Uterus (tissue), 4 donors: ENCODE results near the gene C16orf95. TPM values are rescaled to one million over a fixed set of nuclear protein-coding genes. Genes with fewer than 3 reads are reported as not detected.

ENCODE experiments used
- DNase-seq, 2 donors: peaks; one replicate each; pipeline ENCODE4 v3.0.0-alpha.2; 2019 to 2020
- H3K27ac ChIP-seq, 2 donors: fragments of 200-600 bp; sonication (generic); 1 replicate in 1 of 2; 2 replicates in 1 of 2; pipeline ENCODE4 v1.5.1; 2016 to 2018
- H3K27me3 ChIP-seq, 2 donors: fragments of 200-600 bp; sonication (generic); one replicate each; pipeline ENCODE4 v1.5.1; 2018 to 2019; ENCODE audit warnings: control low read depth in 1 of 2
- H3K36me3 ChIP-seq, 2 donors: fragments of 200-600 bp; sonication (generic); one replicate each; pipeline ENCODE4 v1.5.1; 2019; ENCODE audit warnings: control low read depth in 1 of 2
- H3K4me1 ChIP-seq, 2 donors: fragments of 200-600 bp; sonication (generic); one replicate each; pipeline ENCODE4 v1.5.1; 2018 to 2019; ENCODE audit warnings: control low read depth in 1 of 2
- H3K4me3 ChIP-seq, 2 donors: fragments of 200-600 bp; sonication (generic); 1 replicate in 1 of 2; 2 replicates in 1 of 2; pipeline ENCODE4 v1.5.1; 2018 to 2019; ENCODE audit warnings: mild to moderate bottlenecking in 1 of 2
- H3K9me3 ChIP-seq, 2 donors: fragments of 200-600 bp; sonication (generic); one replicate each; pipeline ENCODE4 v1.5.1; 2019; ENCODE audit warnings: control low read depth in 1 of 2
- POLR2A ChIP-seq, 2 donors: fragments of 450-650 bp; IDR thresholded peaks; one replicate each; pipeline ENCODE4 v1.6.1; 2016; ENCODE audit warnings: antibody characterized with exemption in 2 of 2, mild to moderate bottlenecking in 1 of 2, moderate library complexity in 1 of 2
- intact Hi-C: fragments of 100-400 bp; cut with DNase I; formaldehyde crosslinking; loops from one replicate; pipeline ENCODE4 v1.15.1; 2023; ENCODE audit warnings: low total_unique reads
- total RNA-seq, 4 donors: library from RNA; depleted of rRNA in 3 of 4; stranded (reverse); fragments of >200 nt in 3 of 4; gene quantifications; one replicate each; pipeline versions ENCODE4 v1.1.0 to v1.2.4, GENCODE V29; 2014 to 2023
- TF ChIP-seq, protein P1 (sequence below), 4 experiments: fragments of 200-600 bp in 2 of 4; fragments of 450-650 bp in 2 of 4; sonication (generic) in 2 of 4; IDR thresholded peaks; one replicate each; pipeline ENCODE4 v1.5.1; 2016 to 2019; ENCODE audit warnings: antibody characterized with exemption in 4 of 4, mild to moderate bottlenecking in 2 of 4, moderate library complexity in 1 of 4
- donor health status: DM: yes; HTN: yes; CAD: no.

The C16orf95 gene
- total RNA-seq, 4 donors from 2014 or later = 3.2 to 4.2 TPM; not detected in 2

DNA sequence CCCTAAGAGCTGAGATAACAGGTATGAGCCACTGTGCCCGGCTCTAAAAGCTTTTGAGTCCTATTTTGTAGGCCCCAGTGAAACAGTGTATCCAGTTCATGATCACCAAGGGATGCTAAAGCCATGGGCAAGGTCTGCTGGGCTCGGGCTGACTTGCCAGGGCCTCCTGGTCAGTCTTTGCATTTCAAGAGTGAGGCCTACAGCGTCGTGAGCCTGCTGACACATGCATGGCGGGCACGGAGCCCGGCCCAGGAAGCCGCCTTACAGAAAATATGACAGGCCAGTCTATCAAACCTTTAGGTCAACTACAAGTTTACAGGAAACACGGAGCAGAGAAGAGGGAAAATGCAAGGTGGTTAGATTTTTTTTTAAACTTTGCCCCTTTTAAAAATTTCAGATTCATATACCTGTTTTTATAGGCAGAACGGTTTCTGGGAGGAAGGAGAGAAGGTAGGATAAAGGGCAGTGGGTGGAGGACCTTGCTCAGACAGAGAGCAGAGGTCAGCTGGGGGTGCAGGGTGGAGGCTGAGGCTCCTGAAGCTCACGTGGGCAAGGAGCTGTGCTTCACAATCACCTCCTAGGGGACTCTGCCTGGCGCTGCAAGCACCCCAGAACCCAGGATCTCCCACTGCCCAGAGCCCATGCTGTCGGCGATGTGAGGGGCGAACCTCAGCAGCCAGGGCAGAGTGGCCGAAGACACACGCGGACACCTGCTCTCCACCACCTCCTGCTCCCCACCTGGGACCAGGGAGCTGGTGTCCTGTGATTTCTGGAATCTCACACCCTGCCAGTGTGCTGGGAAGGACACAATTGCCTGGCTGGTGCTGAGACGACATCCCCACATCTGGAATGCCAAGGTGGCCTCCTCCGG lies 21.3 kb downstream of the C16orf95 start:
- Histone ChIP-seq H3K27ac (no peak overlapping the region), H3K4me1 (no peaks in the 10 kb centered on the region), H3K27me3 (no peaks in the 10 kb centered on the region), H3K36me3 (no peaks in the 10 kb centered on the region), H3K9me3 (no peaks in the 10 kb centered on the region), H3K4me3 (no peak overlapping the region)
- intact Hi-C loops = no loop called here
- DNase-seq = no peak
- TF ChIP-seq POLR2A (IDR thresholded peaks at IDR 0.05) = no peak
- TF ChIP-seq, protein P1, sequence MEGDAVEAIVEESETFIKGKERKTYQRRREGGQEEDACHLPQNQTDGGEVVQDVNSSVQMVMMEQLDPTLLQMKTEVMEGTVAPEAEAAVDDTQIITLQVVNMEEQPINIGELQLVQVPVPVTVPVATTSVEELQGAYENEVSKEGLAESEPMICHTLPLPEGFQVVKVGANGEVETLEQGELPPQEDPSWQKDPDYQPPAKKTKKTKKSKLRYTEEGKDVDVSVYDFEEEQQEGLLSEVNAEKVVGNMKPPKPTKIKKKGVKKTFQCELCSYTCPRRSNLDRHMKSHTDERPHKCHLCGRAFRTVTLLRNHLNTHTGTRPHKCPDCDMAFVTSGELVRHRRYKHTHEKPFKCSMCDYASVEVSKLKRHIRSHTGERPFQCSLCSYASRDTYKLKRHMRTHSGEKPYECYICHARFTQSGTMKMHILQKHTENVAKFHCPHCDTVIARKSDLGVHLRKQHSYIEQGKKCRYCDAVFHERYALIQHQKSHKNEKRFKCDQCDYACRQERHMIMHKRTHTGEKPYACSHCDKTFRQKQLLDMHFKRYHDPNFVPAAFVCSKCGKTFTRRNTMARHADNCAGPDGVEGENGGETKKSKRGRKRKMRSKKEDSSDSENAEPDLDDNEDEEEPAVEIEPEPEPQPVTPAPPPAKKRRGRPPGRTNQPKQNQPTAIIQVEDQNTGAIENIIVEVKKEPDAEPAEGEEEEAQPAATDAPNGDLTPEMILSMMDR (IDR thresholded peaks at IDR 0.05) = no peak

DNA sequence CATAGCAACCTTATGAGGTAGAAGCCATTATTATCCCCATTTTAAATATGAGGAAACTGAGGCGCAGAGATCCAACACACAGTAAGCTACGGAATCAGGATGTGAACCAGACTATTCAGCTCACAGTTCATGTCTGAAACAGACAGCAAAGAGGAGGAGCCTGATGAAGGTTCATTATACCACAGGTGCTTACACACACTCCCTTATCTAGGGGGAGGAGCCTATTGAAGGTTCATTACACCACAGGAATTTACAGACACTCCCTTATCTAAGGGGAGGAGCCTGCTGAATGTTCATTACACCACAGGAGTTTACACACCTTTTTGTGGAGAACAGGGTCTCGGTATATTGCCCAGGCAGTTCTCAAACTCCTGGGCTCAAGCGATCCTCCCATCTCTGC lies 21.9 kb downstream of the C16orf95 start:
- Histone ChIP-seq H3K4me1 (no peaks in the 10 kb centered on the region), H3K9me3 (no peaks in the 10 kb centered on the region), H3K36me3 (no peaks in the 10 kb centered on the region), H3K27ac (no peak overlapping the region), H3K27me3 (no peaks in the 10 kb centered on the region), H3K4me3 (no peak overlapping the region)
- TF ChIP-seq, protein P1 (IDR thresholded peaks at IDR 0.05) = no peak
- no peak for TF ChIP-seq POLR2A (IDR thresholded peaks at IDR 0.05)
- DNase-seq = no peak
- intact Hi-C loops = no loop called here

- no peak for TF ChIP-seq POLR2A (IDR thresholded peaks at IDR 0.05)
- TF ChIP-seq, protein P1 (IDR thresholded peaks at IDR 0.05) = no peak
- H3K27me3 ChIP-seq = no peaks in the 10 kb centered on the region
- intact Hi-C loops = no loop called here
- no peak overlapping the region for H3K27ac ChIP-seq
- H3K36me3 ChIP-seq = no peaks in the 10 kb centered on the region
- DNase-seq = no peak
- no peak overlapping the region for H3K4me3 ChIP-seq
- H3K4me1 ChIP-seq = no peaks in the 10 kb centered on the region
- H3K9me3 ChIP-seq = no peaks in the 10 kb centered on the region
These were observed 23.2 kb downstream of the C16orf95 start for GRCh38 chr16:87293990-87294389.

- H3K27me3 ChIP-seq = no peaks in the 10 kb centered on the region
- H3K4me1 ChIP-seq = no peaks in the 10 kb centered on the region
- intact Hi-C loops = no loop called here
- no peak overlapping the region for H3K27ac ChIP-seq
- H3K9me3 ChIP-seq = no peaks in the 10 kb centered on the region
- DNase-seq = no peak
- TF ChIP-seq, protein P1 (IDR thresholded peaks at IDR 0.05) = no peak
- no peak for TF ChIP-seq POLR2A (IDR thresholded peaks at IDR 0.05)
- no peak overlapping the region for H3K4me3 ChIP-seq
- H3K36me3 ChIP-seq = no peaks in the 10 kb centered on the region
These were observed 25.2 kb downstream of the C16orf95 start for GRCh38 chr16:87291944-87292343.

DNA sequence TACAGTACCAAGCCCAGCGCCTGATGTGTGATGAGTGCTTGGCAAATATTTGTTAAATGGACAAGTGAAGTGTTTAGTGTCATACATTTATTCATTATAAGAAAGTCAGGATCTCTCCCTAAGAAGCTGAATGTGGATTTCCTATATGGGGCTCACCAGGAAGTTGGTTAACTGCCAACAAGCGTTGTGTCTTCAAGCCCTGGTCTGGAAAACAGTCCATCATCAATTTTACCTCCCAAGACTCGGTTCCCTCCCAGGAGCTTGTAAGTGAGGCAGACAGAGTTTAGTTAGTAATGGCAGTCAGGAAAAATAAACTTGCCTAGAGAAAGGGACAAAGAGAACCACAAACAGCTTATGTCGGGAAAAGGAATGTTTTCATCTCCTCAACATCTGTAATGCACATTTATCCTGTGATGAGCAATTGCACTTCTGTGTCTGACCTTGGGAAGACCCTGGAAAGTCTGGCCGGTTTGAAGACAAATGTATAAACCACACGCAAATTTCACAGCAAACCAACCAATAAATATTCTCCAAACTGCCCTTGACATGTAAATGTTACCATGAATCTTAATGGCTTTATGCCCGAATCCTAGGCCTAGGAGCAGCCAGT lies 28.3 kb downstream of the C16orf95 start:
- intact Hi-C loops = no loop called here
- no peaks in the 10 kb centered on the region for H3K4me1 ChIP-seq
- no peak overlapping the region for H3K27ac ChIP-seq
- no peaks in the 10 kb centered on the region for H3K36me3 ChIP-seq
- H3K9me3 ChIP-seq = no peaks in the 10 kb centered on the region
- H3K4me3 ChIP-seq = no peak overlapping the region
- no peak for DNase-seq
- H3K27me3 ChIP-seq = no peaks in the 10 kb centered on the region
- TF ChIP-seq POLR2A (IDR thresholded peaks at IDR 0.05) = no peak
- TF ChIP-seq, protein P1 (IDR thresholded peaks at IDR 0.05) = no peak
